A673 (cell line): ENCODE results near the gene IVL. TPM values are rescaled to one million over a fixed set of nuclear protein-coding genes. Genes with fewer than 3 reads are reported as not detected.

Experiments used
- BruUV-seq: library from RNA; stranded (reverse); fragments of 400-500 nt; replicated peaks from 2 replicates; lab custom pipeline; 2021; lab: Mats Ljungman, UMichigan
- CTCF ChIA-PET: fragments of 300-600 bp; sonication (Branson Sonifier 250); formaldehyde crosslinking; loops from one replicate; lab custom pipeline; 2022; ENCODE audit warnings: antibody characterized with exemption; lab: Charles Lee
- POLR2A ChIA-PET: fragments of 300-600 bp; sonication (Branson Sonifier 250); formaldehyde crosslinking; loops from one replicate; lab custom pipeline; 2022; ENCODE audit warnings: antibody characterized with exemption; ENCODE audit not compliant: low non-redundant PET; lab: Charles Lee
- DNase-seq: peaks from one replicate; pipeline ENCODE4 v3.0.0-alpha.2; 2015; ENCODE audit warnings: low spot score
- H3K27ac ChIP-seq: fragments of 200-600 bp; sonication (generic); 2 replicates; pipeline ENCODE4 v1.5.1; 2016; ENCODE audit warnings: mixed run types, low read depth, mild to moderate bottlenecking, mixed read lengths, antibody characterized with exemption, low read length; ENCODE audit not compliant: poor library complexity, severe bottlenecking
- H3K27me3 ChIP-seq: fragments of 200-600 bp; sonication (generic); replicated peaks from 2 replicates; pipeline ENCODE4 v1.6.1; 2017; ENCODE audit warnings: mixed run types, low read depth, mild to moderate bottlenecking, mixed read lengths, antibody characterized with exemption, low read length; ENCODE audit not compliant: insufficient read depth, poor library complexity
- H3K36me3 ChIP-seq: fragments of 200-600 bp; sonication (generic); 2 replicates; pipeline ENCODE4 v1.6.1; 2016; ENCODE audit warnings: mixed run types, mild to moderate bottlenecking, mixed read lengths, antibody characterized with exemption, low read length; ENCODE audit not compliant: insufficient read depth, poor library complexity, severe bottlenecking
- H3K4me1 ChIP-seq: fragments of 200-600 bp; sonication (generic); 2 replicates; pipeline ENCODE4 v1.6.1; 2017; ENCODE audit warnings: mixed run types, mild to moderate bottlenecking, mixed read lengths, antibody characterized with exemption, low read length; ENCODE audit not compliant: insufficient read depth, poor library complexity, severe bottlenecking
- H3K4me3 ChIP-seq: fragments of 200-600 bp; sonication (generic); 2 replicates; pipeline ENCODE4 v1.5.1; 2016; ENCODE audit warnings: low read depth, mixed run types, mild to moderate bottlenecking, mixed read lengths, low read length; ENCODE audit not compliant: poor library complexity, severe bottlenecking
- H3K9me3 ChIP-seq: fragments of 200-600 bp; sonication (generic); 2 replicates; pipeline ENCODE4 v1.6.1; 2016; ENCODE audit warnings: mixed run types, low read depth, mild to moderate bottlenecking, mixed read lengths, antibody characterized with exemption, low read length; ENCODE audit not compliant: poor library complexity, severe bottlenecking
- EZH2 ChIP-seq: fragments of 200-600 bp; sonication (generic); IDR thresholded peaks from 2 replicates; pipeline ENCODE4 v1.6.1; 2017; ENCODE audit warnings: borderline replicate concordance, low read depth, mild to moderate bottlenecking, mixed read lengths, antibody characterized with exemption, low read length; ENCODE audit not compliant: poor library complexity, severe bottlenecking
- intact Hi-C: fragments of 100-400 bp; cut with micrococcal nuclease; formaldehyde crosslinking; loops from one replicate; pipeline ENCODE4 v1.10.0; 2022; ENCODE audit not compliant: unreplicated experiment
- total RNA-seq: library from RNA; stranded (reverse); gene quantifications from 2 replicates; pipeline ENCODE4 v1.2.3, GENCODE V29; 2021
- TF ChIP-seq, protein P1 (sequence below): fragments of 300-800, 200-600 bp; sonication (generic); conservative IDR thresholded peaks from 2 replicates; pipeline ENCODE4 v1.5.1; 2017; ENCODE audit warnings: low read depth, mild to moderate bottlenecking, antibody characterized with exemption, low read length, moderate library complexity, mixed read lengths

The IVL gene
- total RNA-seq, 1 experiment from 2014 or later, result not detected

DNA sequence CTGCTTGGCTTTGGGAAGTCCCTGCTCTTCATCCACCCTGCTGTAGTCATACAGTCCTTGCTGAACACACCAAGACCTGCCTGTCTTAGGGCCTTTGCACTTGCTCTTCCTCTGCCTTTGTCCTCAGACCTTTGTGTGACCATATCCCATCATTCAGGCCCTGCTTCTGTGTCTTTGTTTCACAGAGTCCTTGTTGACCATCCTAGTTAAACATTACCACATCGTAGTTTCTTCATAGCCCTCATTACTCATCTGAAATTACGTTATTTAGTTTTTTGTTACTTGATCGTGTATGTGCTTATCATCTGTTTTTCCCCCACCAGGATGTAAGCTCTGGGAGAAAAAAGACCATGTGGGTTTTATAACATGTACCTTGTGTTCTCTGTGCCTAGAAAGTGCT, 20.3 kb downstream of the IVL start:
- Histone ChIP-seq H3K36me3 (no peaks in the 10 kb centered on the region), H3K4me1 (no peaks in the 10 kb centered on the region), H3K27ac (no peak overlapping the region), H3K9me3 (no peaks in the 10 kb centered on the region), H3K4me3 (no peak overlapping the region), H3K27me3 (no peaks in the 10 kb centered on the region)
- no peak for DNase-seq
- TF ChIP-seq EZH2, result no peak
- TF ChIP-seq, protein P1, sequence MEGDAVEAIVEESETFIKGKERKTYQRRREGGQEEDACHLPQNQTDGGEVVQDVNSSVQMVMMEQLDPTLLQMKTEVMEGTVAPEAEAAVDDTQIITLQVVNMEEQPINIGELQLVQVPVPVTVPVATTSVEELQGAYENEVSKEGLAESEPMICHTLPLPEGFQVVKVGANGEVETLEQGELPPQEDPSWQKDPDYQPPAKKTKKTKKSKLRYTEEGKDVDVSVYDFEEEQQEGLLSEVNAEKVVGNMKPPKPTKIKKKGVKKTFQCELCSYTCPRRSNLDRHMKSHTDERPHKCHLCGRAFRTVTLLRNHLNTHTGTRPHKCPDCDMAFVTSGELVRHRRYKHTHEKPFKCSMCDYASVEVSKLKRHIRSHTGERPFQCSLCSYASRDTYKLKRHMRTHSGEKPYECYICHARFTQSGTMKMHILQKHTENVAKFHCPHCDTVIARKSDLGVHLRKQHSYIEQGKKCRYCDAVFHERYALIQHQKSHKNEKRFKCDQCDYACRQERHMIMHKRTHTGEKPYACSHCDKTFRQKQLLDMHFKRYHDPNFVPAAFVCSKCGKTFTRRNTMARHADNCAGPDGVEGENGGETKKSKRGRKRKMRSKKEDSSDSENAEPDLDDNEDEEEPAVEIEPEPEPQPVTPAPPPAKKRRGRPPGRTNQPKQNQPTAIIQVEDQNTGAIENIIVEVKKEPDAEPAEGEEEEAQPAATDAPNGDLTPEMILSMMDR, result no peak
- intact Hi-C loops, result no loop called here
- POLR2A ChIA-PET, result no interaction called here
- no TSS peak for BruUV-seq
- CTCF ChIA-PET, result no interaction called here

DNA sequence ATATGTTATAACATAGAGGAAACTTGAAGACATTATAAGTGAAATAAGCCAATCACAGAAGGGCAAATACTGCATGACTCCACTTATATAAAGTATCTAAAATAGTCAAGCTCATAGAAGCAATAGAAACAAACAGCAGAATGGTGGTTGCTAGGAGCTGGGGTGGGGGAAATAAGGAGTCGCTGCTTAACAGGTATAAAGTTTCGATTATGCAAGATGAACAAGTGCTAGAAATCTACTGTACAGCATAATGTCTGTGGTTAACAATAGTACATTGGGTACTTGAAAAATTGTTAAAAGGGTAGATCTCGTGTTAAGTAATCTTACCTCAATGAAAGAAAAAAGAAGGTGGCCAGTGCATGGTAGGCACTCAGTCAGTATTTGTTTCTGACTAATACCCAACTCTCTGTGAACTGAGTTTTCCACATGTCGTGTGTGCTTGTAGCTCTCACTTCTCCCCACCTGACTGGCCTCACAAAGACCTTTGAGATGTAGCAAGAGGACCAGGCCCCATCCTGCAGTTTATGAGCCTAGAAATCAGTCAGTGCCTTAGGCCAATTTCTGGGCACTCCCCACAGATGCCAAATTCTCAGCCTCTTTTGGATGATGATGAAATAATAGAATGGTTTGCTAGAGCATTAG, 23.9 kb downstream of the IVL start:
- Histone ChIP-seq H3K27ac (no peak overlapping the region), H3K9me3 (no peaks in the 10 kb centered on the region), H3K4me1 (no peaks in the 10 kb centered on the region), H3K36me3 (no peaks in the 10 kb centered on the region), H3K27me3 (no peaks in the 10 kb centered on the region), H3K4me3 (no peak overlapping the region)
- no peak for TF ChIP-seq EZH2
- TF ChIP-seq, protein P1, result no peak
- intact Hi-C loops, result no loop called here
- no TSS peak for BruUV-seq
- ChIA-PET POLR2A (no interaction called here), CTCF (no interaction called here)
- DNase-seq, result no peak

DNA sequence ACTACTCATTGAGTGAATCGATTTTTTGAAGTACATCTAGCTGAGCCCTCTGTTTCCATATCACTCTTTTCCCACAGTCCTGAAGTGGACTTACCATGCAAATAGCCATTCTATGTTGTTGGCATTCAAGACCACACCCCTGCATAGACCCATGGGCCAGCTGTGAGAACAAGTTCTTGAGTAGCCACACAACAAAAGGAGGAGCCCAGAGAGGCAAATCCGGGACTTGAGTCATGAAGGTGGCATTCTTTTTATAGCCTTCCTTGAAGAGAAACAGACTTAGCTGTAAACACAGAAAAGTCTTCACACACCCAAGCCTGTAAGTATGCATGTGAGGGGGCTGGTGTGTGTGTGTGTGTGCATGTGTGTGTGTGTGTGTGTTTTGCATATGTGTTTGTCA, 24.9 kb downstream of the IVL start:
- no peaks in the 10 kb centered on the region for H3K27me3 ChIP-seq
- BruUV-seq, result no TSS peak
- H3K36me3 ChIP-seq, result no peaks in the 10 kb centered on the region
- no peaks in the 10 kb centered on the region for H3K9me3 ChIP-seq
- POLR2A ChIA-PET, result no interaction called here
- intact Hi-C loops, result no loop called here
- no peaks in the 10 kb centered on the region for H3K4me1 ChIP-seq
- DNase-seq, result no peak
- TF ChIP-seq EZH2, result no peak
- TF ChIP-seq, protein P1, result no peak
- H3K4me3 ChIP-seq, result no peak overlapping the region
- CTCF ChIA-PET, result no interaction called here
- H3K27ac ChIP-seq, result no peak overlapping the region
